ENCODE measurements around the gene UTP11.

Gene UTP11

GRCh38 chr1:38046884-38047602 lies 34.5 kb downstream of the UTP11 start:
- DNase-seq: peak; percentile 79 to 83

DNA sequence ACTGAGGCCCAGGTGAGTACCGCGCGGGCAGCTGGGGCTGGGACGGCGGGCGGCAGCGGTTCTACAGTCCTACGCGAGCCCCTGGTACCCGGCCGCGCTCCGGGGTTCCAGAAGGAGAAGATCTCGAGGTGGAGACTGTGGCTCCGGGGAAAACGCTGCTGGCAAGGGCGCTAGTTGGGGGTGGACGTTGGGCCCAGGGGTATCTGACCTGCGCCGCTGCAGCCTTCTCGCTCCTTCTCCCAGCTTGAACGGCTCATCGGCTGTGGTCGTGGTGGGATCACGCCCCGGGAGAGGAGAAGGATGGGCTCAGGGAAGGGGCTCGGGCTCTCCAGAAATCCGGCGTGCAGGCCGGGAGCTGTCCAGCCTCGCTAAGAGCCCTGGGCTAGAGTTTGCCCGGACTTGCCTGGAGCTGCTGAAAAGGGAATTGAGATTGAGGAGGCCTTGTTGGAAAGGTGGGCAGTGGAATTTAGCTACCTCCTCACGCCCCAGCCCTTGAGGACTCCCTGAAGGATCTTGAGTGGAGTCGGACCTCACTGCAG lies 35.1 kb downstream of the UTP11 start:
- DNase-seq: no peak

DNA sequence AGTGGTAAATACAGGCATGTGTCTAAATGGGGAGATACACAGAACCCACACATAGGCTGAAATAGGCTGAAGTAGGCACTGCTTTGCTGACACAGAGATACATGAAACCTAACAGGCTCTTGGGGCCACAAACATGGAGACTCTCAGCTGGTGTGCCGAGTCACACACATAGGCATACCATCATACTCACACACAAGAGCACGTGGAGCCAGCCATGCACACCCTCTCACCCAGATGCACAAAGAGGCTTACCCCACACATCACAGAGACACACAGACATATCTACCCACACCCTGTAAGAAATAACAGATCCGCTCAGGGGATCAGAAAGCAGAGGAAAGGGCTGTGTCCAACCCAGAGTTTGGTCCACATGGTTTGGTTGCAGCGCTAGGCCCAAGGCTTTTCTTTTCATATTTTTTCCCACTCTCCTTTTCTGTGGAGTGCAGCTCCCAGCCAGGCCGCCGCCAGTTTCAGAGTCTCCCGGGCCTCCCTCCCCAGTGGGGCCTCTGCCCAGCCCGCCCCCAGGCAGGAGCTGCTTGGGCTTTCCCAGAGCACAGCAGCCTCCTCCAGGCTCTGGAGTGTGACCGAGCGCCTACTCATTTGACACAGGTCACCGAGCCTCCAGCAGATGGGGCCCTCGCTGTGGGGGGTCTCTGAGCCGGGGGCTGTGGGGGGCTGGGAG lies 38.0 kb downstream of the UTP11 start:
- DNase-seq: no peak

DNA sequence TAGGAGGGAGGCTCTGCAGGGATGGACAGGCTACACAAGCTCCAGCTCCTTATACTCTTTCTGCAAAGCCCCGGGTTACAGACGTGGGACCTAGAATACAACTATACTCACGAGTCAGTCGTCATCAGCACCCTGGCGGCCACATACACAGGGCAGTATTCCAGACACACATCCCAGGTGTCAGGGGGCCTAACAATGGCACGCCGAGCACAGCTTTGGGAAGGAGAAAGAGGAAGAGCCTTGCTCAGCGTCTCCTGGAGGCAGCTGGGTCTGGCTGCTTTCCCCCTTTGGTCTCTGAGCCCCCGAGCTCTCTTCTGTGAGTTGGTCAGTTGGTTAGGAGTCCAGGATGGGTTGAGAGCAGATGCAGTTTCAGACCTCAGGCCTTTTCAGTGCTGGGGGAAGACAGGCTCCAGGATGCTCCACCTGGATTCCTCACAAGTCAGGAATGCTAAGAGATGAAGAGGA lies 38.6 kb downstream of the UTP11 start:
- no peak for DNase-seq

GRCh38 chr1:38052750-38053415 lies 40.3 kb downstream of the UTP11 start:
- DNase-seq: peak; percentile 9 to 43

DNA sequence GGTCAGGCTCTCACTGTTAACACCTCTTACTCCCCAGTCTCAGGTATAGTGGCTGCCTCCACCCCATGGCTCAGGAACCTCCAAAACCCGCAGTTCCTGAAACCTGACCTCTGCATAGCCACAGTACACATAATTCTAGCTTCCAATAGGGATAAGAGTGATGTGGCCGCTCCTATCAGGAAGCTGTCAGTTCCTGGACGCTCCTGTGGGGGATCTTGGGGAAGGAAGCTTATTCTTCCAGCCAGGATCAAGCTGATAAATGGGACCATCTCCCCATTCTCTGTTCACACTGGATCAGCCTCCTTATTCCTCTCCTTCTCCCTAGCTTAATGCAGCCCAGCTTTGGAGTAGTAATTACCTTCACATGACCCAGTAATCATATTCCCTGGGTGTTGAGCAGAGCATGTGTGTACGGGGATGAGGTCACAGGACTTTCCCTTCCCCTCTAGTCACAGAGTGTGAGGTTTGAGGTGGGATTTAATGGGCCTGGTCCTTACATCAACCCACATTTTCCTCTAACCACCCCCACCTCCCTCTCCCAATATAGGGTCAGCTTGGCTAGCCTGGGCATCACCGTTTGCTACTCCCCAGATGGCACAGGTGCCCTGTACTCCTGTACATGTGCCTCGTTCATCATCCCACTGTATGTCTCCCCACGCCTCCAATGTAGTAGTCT lies 41.0 kb downstream of the UTP11 start:
- no peak for DNase-seq

- DNase-seq: no peak
Observed at GRCh38 chr1:38055398-38055797, 42.9 kb downstream of the UTP11 start.

GRCh38 chr1:38055965-38056364 lies 43.4 kb downstream of the UTP11 start:
- no peak for DNase-seq

DNA sequence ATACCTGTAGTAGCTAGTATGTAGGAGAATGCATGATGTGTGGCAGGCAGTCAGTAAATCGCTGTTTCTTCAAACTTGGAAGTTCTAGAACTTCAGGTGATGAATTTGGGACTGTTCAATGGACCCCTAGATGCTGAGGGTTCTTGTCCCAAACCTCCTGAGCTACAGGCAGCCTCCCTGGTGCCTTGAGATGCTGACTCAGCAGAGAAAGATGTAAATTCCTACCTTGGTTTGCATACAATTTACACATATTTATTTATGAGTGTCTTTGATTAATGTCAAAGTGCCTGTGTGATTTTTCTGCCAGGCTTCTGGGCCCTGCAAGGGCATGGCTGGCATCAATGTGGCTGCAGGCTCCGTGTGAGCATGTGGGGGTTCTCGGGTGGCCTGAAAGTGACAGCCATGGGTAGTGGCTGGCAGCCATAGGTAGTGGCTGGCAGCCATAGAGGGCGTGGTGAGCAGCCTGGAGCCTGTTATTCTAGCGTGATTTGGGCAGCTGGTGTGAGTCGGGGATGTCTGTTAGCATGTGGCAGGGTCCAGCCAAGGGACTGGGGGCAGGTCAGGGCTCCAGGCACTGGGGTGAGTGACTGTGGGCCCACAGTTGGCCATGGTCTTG lies 47.2 kb downstream of the UTP11 start:
- DNase-seq: no peak

DNA sequence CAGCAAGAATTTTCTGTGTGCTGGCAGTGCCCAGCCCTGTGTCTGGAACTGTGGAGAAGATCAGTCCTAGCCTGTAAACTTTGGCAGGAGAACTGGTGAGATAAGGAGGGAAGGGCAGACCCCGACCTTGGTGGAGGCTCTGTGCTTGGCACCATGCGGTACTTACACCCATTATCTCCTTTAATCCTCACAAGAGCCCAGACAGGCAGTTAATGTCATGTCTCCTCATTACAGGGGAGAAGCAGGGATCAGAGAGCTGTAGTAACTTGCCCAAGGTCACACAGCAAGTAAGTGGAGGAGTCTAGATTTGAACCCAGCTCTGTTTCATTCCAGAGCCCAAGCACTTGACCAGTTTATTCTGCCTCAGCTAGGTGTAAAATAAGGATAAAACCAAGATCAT lies 48.0 kb downstream of the UTP11 start:
- DNase-seq: no peak

GRCh38 chr1:38061290-38061689 lies 48.8 kb downstream of the UTP11 start:
- DNase-seq: no peak

GRCh38 chr1:38061883-38062328 lies 49.4 kb downstream of the UTP11 start:
- no peak for DNase-seq

GRCh38 chr1:38062361-38063288 lies 50.1 kb downstream of the UTP11 start:
- DNase-seq: no peak

GRCh38 chr1:38063616-38064015 lies 51.1 kb downstream of the UTP11 start:
- no peak for DNase-seq

- DNase-seq: no peak
Observed at GRCh38 chr1:38064197-38064903, 51.8 kb downstream of the UTP11 start.

DNA sequence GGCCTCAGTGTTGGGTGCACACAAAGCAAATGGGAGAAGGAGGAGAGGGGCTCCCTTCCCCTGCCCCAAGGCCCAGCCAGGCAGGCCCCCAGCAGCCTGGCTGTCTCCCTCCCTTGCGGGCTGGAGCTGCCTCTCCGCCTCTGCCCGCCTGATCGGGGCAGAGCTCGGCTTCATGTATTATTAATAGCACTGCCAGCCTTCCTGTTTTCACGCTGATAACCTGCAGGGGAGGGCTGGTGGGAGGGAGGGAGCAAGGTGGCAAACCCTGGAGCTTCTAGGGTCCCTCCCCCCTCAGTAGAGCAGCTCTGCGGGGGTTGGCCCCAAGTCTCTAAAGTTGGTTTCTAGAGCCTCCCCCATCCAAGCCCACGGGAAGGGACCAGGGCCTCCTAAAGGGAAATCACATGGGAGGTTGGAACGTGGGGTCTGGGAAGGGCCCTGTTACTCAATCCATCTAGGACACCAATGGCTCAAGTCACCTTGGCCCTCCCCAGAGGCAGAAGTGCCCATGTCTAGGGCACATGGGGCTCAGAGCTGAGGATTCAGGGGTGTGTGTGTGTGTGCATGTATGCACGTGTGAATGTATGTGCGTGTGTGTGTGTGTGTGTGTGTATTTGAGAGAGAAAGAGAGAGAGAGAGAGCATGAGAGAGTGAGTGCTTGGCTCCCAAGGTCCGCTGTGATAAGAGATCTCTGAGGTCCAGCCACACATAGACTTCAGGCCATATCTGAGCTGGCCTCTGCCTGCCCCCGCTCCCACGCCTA lies 55.9 kb downstream of the UTP11 start:
- DNase-seq: no peak

GRCh38 chr1:38068980-38069340 lies 56.4 kb downstream of the UTP11 start:
- no peak for DNase-seq

DNA sequence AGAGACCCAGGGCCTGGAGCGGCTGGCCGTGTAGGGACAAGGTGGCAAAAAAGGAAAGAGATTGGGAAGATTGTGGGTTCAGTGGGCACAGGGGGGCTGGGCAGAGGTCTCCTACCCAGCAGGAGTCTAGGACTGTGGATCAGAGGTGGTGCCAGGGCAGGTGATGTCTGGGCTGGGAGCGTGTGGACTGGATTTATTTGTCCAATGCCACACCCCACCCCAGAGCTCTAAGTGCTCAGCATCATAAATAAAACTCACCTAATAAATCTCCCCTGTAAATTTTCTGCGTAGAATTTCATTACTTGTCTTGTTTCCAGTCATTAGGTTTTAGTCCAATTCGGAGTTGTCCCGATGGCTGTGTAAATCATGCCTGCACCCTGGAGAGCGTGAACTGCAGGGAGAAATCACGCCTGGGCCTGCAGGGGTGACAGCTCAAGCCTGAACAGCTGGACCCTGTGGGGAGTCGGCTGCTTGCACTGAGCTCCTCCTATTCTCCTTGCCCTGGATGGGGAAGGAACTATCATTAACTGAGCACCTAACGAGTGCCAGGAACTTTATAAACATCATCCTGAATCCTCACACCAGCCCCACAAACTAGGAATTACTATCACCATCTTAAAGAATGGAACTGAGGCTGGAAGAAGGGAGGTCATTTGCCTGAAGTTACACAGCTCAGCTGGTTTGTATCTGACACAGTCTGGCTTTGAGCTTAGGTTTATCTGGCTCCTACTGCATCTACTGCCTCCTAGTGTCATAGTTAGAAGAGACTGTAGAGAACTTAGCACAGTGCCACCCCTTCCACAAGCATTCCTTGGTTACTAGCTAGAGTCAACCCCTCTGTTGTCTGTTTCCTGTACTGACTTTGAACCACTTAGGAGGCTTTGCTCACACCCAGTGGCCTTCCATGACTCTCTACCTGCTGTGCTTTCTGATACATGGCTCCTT lies 59.0 kb downstream of the UTP11 start:
- peak in 1 of 2 donors; percentile 9 for DNase-seq

GRCh38 chr1:38072858-38073257 lies 60.3 kb downstream of the UTP11 start:
- DNase-seq: no peak

Data from CD4-positive, alpha-beta T cell treated with Interleukin-1 beta for 1 hour (primary cell).